SU-DHL-6 (cell line): Measurements from ENCODE around the gene CMSS1.

Experiments used
- H2AFZ ChIP-seq: fragments of 200-600 bp; sonication (generic); 2 replicates; pipeline ENCODE4 v1.6.1; 2014; ENCODE audit warnings: low read depth, mild to moderate bottlenecking, moderate library complexity, mixed read lengths, antibody characterized with exemption, low read length; ENCODE audit not compliant: severe bottlenecking
- H3F3A ChIP-seq: fragments of 200-600 bp; shearing (Covaris generic); 2 replicates; pipeline ENCODE4 v1.6.0; 2016; ENCODE audit warnings: antibody characterized with exemption, mild to moderate bottlenecking; ENCODE audit not compliant: insufficient read depth
- H3K27ac ChIP-seq: fragments of 200-600 bp; sonication (generic); 2 replicates; pipeline ENCODE4 v1.5.1; 2016; ENCODE audit warnings: low read depth, mild to moderate bottlenecking, low read length, moderate library complexity, mixed read lengths
- H3K27me3 ChIP-seq: fragments of 200-600 bp; sonication (generic), shearing (Covaris generic); 2 replicates; pipeline ENCODE4 v1.6.0; 2014; ENCODE audit warnings: mild to moderate bottlenecking, low read length
- H3K36me3 ChIP-seq: fragments of 200-600 bp; sonication (generic); 2 replicates; pipeline ENCODE4 v1.6.1; 2014; ENCODE audit warnings: mild to moderate bottlenecking, low read length, mixed read lengths
- H3K4me2 ChIP-seq: fragments of 300-600, 200-600 bp; shearing (Covaris generic), sonication (generic); 2 replicates; pipeline ENCODE4 v1.6.0; 2014; ENCODE audit warnings: low read length, low read depth, mild to moderate bottlenecking; ENCODE audit not compliant: poor library complexity, severe bottlenecking
- H3K4me3 ChIP-seq: fragments of 200-600 bp; sonication (generic); 2 replicates; pipeline ENCODE4 v1.5.1; 2014; ENCODE audit warnings: antibody characterized with exemption, low read length, mild to moderate bottlenecking, mixed read lengths; ENCODE audit not compliant: insufficient read depth, poor library complexity, severe bottlenecking
- H3K79me2 ChIP-seq: fragments of 200-600 bp; sonication (generic); 2 replicates; pipeline ENCODE4 v1.6.1; 2014; ENCODE audit warnings: mild to moderate bottlenecking, low read length, moderate library complexity; ENCODE audit not compliant: insufficient read depth
- H3K9ac ChIP-seq: fragments of 200-600 bp; sonication (generic); 2 replicates; pipeline ENCODE4 v1.7.0; 2014; ENCODE audit warnings: mild to moderate bottlenecking, low read length
- H3K9me2 ChIP-seq: fragments of 200-600 bp; sonication (generic); replicated peaks from 2 replicates; pipeline ENCODE4 v1.6.1; 2014; ENCODE audit warnings: low read length; ENCODE audit not compliant: insufficient read depth
- H3K9me3 ChIP-seq: fragments of 200-600 bp; sonication (generic); 2 replicates; pipeline ENCODE4 v1.6.1; 2014; ENCODE audit warnings: low read length, mixed read lengths; ENCODE audit not compliant: insufficient read depth
- H4K20me1 ChIP-seq: fragments of 200-600 bp; sonication (generic); 2 replicates; pipeline ENCODE4 v1.6.1; 2014; ENCODE audit warnings: low read depth, mild to moderate bottlenecking, antibody characterized with exemption, low read length, moderate library complexity, mixed read lengths
- CTCF ChIP-seq: fragments of 200-600 bp; sonication (generic); IDR thresholded peaks from one replicate; pipeline ENCODE4 v1.5.1; 2017; ENCODE audit warnings: antibody characterized with exemption, mild to moderate bottlenecking, low read length, moderate library complexity; ENCODE audit not compliant: insufficient read depth, poor library complexity, severe bottlenecking
- EZH2phosphoT487 ChIP-seq: fragments of 200-600 bp; sonication (generic), shearing (Covaris generic); conservative IDR thresholded peaks from 2 replicates; pipeline ENCODE4 v1.6.1; 2018; ENCODE audit warnings: mild to moderate bottlenecking, antibody characterized with exemption, low read length, moderate library complexity, mixed read lengths

Gene CMSS1

DNA sequence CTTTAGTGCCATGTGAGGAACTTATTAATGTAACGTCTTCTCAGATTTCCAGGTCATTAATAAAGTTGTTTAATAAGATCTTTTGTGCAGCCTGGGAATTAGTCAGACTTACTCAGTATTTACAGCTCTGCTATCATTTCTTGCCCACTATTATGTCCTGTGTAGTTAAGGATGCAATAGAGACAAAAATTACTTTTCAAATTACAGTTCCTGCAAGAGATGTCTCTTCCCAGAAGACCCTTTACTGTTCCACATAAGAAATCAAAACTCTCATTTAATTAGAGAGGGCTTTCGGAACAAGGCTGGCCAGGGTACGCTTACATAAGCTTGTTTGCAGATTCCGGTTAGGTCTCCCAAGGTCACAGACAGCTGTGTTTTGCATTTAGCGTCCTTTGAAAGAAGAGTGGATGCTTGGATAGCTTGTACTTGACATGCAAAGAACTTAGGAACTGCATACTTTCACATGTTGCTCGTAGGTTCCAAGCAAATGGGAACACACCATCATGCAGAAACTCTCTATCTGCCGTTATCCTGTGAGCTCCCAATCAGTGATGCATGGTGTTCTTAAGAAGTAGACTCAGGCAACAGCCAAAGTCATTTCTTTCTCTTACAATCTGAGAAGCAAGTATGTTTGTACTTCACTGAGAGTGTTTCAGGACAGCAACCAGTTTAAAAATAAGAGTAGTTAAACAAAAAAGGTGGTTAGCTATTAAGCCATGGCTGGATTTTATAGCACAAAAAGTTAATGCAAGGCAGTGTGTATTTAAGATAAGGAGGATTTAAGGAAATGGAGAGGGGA, 259.3 kb downstream of the CMSS1 start:
- Histone ChIP-seq H3K9me3 (no peaks in the 10 kb centered on the region), H3K4me2 (no peak overlapping the region), H4K20me1 (no peaks in the 10 kb centered on the region), H3F3A (no peaks in the 10 kb centered on the region), H3K9me2 (no peaks in the 10 kb centered on the region), H3K27ac (no peak overlapping the region), H3K27me3 (no peaks in the 10 kb centered on the region), H3K9ac (no peak overlapping the region), H2AFZ (no peak overlapping the region), H3K79me2 (no peaks in the 10 kb centered on the region), H3K4me3 (no peak overlapping the region), H3K36me3 (no peaks in the 10 kb centered on the region)
- TF ChIP-seq CTCF (no peak), EZH2phosphoT487 (no peak)

DNA sequence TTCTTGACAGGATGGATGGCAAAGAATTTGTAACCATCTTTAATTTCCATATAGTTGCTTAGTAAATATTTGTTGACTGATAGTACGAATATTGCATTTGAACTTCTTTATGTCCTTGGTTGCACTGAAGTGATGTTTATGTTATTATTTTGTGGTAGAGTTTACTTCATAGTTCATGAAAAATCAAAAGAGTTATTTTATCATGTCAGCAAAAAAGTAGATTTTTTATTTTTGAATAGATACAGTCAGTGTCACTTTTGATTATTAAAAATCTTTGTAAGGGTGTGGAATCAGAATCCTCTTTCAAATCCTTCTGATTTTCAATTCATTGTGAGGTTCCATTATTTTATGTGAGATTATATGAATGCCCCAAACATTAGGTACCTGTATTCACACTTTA, 261.7 kb downstream of the CMSS1 start:
- Histone ChIP-seq H2AFZ (no peak overlapping the region), H3K36me3 (no peaks in the 10 kb centered on the region), H3K27me3 (no peaks in the 10 kb centered on the region), H3F3A (no peaks in the 10 kb centered on the region), H3K9ac (no peak overlapping the region), H3K27ac (no peak overlapping the region), H3K9me3 (no peaks in the 10 kb centered on the region), H3K9me2 (no peaks in the 10 kb centered on the region), H3K4me3 (no peak overlapping the region), H3K79me2 (no peaks in the 10 kb centered on the region), H4K20me1 (no peaks in the 10 kb centered on the region), H3K4me2 (no peak overlapping the region)
- TF ChIP-seq CTCF: no peak

DNA sequence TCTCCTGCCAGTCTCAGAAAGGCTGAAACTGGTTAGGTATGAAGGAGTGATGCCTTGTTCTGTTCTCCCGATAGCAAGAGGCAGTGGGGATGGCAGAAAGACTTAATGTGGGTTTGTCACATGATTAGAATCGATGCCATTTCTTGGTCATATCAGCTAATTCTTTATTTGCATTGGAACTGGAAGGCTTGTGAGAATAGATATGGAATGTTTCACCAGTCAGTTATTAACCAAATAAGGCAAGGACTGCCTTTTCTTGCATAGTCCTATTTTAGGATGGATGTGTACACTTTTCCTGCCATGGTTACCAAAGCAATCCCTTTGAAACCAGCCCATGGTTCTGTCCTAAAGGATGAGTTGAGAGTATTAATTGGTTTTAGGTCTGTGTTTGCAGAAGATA, 262.9 kb downstream of the CMSS1 start:
- H3K4me3 ChIP-seq: no peak overlapping the region
- no peak overlapping the region for H3K9ac ChIP-seq
- no peak overlapping the region for H3K4me2 ChIP-seq
- H2AFZ ChIP-seq: no peak overlapping the region
- no peaks in the 10 kb centered on the region for H3F3A ChIP-seq
- no peaks in the 10 kb centered on the region for H3K36me3 ChIP-seq
- H3K27me3 ChIP-seq: no peaks in the 10 kb centered on the region
- no peaks in the 10 kb centered on the region for H4K20me1 ChIP-seq
- H3K9me2 ChIP-seq: no peaks in the 10 kb centered on the region
- TF ChIP-seq CTCF: no peak
- no peak for TF ChIP-seq EZH2phosphoT487
- no peaks in the 10 kb centered on the region for H3K9me3 ChIP-seq
- no peak overlapping the region for H3K27ac ChIP-seq
- H3K79me2 ChIP-seq: no peaks in the 10 kb centered on the region
